Central memory CD8-positive, alpha-beta T cell (primary cell): ENCODE results near the gene CD69.

ENCODE experiments used
- ATAC-seq: fragments of 150-1000 bp; cut with Tn5 transposase; replicated peaks from 2 replicates; pipeline ENCODE4 v1.10.0; 2022; ENCODE audit warnings: mild to moderate bottlenecking, moderate FRiP score, moderate number of reproducible peaks; ENCODE audit not compliant: poor library complexity, severe bottlenecking; ENCODE audit errors: extremely low read depth
- DNase-seq, 2 donors: peaks; one replicate each; pipeline ENCODE4 v3.0.0; 2021; ENCODE audit warnings: low spot score in 2 of 2
- H3K27ac Mint-ChIP-seq: one replicate; pipeline ENCODE4 v1.8.0; 2022; ENCODE audit warnings: low read depth, mild to moderate bottlenecking, moderate library complexity, mixed read lengths
- H3K27me3 Mint-ChIP-seq: one replicate; pipeline ENCODE4 v1.8.0; 2022; ENCODE audit warnings: mixed read lengths
- H3K36me3 Mint-ChIP-seq: one replicate; pipeline ENCODE4 v1.8.0; 2022; ENCODE audit warnings: mild to moderate bottlenecking, moderate library complexity, mixed read lengths; ENCODE audit not compliant: insufficient read depth
- H3K4me1 Mint-ChIP-seq: one replicate; pipeline ENCODE4 v1.8.0; 2022; ENCODE audit warnings: mixed read lengths
- H3K4me3 Mint-ChIP-seq: one replicate; pipeline ENCODE4 v1.8.0; 2022; ENCODE audit warnings: mild to moderate bottlenecking, moderate library complexity, mixed read lengths
- H3K9me3 Mint-ChIP-seq: one replicate; pipeline ENCODE4 v1.8.0; 2022; ENCODE audit warnings: mixed read lengths

The CD69 gene

DNA sequence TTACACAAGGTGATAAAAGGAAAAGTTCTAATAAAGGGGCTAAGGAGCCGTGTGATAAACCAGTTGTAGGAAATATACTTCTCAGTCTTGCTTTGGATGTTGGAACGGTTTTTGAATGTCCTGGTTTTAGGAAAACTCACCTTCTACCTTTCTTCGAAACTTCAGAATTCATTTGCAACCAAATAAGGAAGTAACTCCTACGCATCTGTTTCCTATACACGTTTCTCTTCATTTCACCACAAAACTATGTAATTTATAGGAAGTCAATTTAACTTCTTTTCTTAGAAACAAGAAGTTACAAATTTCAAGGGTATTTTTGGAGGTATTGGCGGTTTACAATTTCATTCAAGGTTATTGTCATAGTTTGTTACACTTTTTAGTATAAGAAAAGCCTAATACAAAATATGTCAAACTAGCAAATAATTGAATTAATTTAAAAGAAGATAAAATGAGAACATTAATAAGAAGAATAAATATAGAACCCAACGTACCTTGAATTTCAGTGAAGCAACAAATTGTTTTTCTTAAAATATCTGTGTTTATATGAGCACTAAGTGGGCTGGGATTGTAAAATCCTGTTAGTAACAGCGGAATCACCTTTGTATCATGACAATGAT is 33.2 kb upstream of the CD69 start:
- Mint-ChIP-seq H3K4me1 (peaks cover 44% of the 10 kb centered on the region), H3K27me3 (peaks cover 12% of the 10 kb centered on the region), H3K9me3 (peaks cover 5% of the 10 kb centered on the region), H3K36me3 (no peaks in the 10 kb centered on the region), H3K4me3 (no peak overlapping the region), H3K27ac (no peak overlapping the region)
- no peak for DNase-seq
- no peak for ATAC-seq

GRCh38 chr12:9792961-9793617 is 32.4 kb upstream of the CD69 start:
- H3K4me3 Mint-ChIP-seq: no peak overlapping the region
- peaks cover 5% of the 10 kb centered on the region for H3K9me3 Mint-ChIP-seq
- no peaks in the 10 kb centered on the region for H3K36me3 Mint-ChIP-seq
- H3K27ac Mint-ChIP-seq: no peak overlapping the region
- H3K27me3 Mint-ChIP-seq: peaks cover 12% of the 10 kb centered on the region
- peaks cover 41% of the 10 kb centered on the region for H3K4me1 Mint-ChIP-seq
- DNase-seq (no peak), ATAC-seq (no peak)

GRCh38 chr12:9792185-9792900 is 31.6 kb upstream of the CD69 start:
- no peak overlapping the region for H3K27ac Mint-ChIP-seq
- H3K4me1 Mint-ChIP-seq: peaks cover 44% of the 10 kb centered on the region
- ATAC-seq (no peak), DNase-seq (no peak)
- H3K27me3 Mint-ChIP-seq: peaks cover 12% of the 10 kb centered on the region
- H3K9me3 Mint-ChIP-seq: peaks cover 5% of the 10 kb centered on the region
- H3K36me3 Mint-ChIP-seq: no peaks in the 10 kb centered on the region
- no peak overlapping the region for H3K4me3 Mint-ChIP-seq

GRCh38 chr12:9786726-9787717 is 26.3 kb upstream of the CD69 start:
- Mint-ChIP-seq H3K4me1 (peaks cover 22% of the 10 kb centered on the region), H3K9me3 (peaks cover 5% of the 10 kb centered on the region), H3K27ac (no peak overlapping the region), H3K27me3 (no peaks in the 10 kb centered on the region), H3K36me3 (no peaks in the 10 kb centered on the region), H3K4me3 (no peak overlapping the region)
- no peak for ATAC-seq
- no peak for DNase-seq

- no peak for DNase-seq
- Mint-ChIP-seq H3K4me1 (peaks cover 32% of the 10 kb centered on the region), H3K36me3 (no peaks in the 10 kb centered on the region), H3K27me3 (no peaks in the 10 kb centered on the region), H3K27ac (no peak overlapping the region), H3K4me3 (no peak overlapping the region), H3K9me3 (no peaks in the 10 kb centered on the region)
- ATAC-seq: no peak
Observed at GRCh38 chr12:9784816-9785215, 24.1 kb upstream of the CD69 start.

DNA sequence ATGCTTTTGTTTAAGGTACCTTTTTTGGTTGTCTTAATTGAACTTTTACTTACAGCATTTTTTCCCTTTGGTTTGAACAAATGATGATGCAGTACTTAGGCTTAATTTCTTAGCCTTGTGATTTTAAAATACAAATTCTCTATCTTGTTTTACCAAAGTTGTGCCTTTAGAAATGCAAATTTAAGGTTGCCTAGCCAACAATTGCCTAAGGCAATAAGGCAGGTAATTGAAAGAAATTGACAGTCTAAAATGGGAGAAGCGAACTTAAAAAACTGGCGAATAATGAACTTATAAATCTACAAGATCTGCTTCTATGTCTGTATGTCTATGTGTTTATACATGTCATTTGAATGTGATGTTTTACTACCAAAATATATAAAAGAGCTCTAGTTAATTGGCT is 23.6 kb upstream of the CD69 start:
- Mint-ChIP-seq H3K27ac (no peak overlapping the region), H3K36me3 (no peaks in the 10 kb centered on the region), H3K4me1 (peaks cover 37% of the 10 kb centered on the region), H3K9me3 (no peaks in the 10 kb centered on the region), H3K4me3 (no peak overlapping the region), H3K27me3 (no peaks in the 10 kb centered on the region)
- DNase-seq (no peak), ATAC-seq (no peak)

GRCh38 chr12:9782547-9783382 is 22.1 kb upstream of the CD69 start:
- DNase-seq (no peak), ATAC-seq (no peak)
- no peaks in the 10 kb centered on the region for H3K27me3 Mint-ChIP-seq
- no peak overlapping the region for H3K27ac Mint-ChIP-seq
- H3K4me3 Mint-ChIP-seq: no peak overlapping the region
- no peaks in the 10 kb centered on the region for H3K36me3 Mint-ChIP-seq
- no peaks in the 10 kb centered on the region for H3K9me3 Mint-ChIP-seq
- H3K4me1 Mint-ChIP-seq: peaks cover 41% of the 10 kb centered on the region

GRCh38 chr12:9781360-9781759 is 20.7 kb upstream of the CD69 start:
- no peaks in the 10 kb centered on the region for H3K36me3 Mint-ChIP-seq
- H3K4me1 Mint-ChIP-seq: peaks cover 41% of the 10 kb centered on the region
- H3K27ac Mint-ChIP-seq: no peak overlapping the region
- DNase-seq (no peak), ATAC-seq (no peak)
- no peak overlapping the region for H3K4me3 Mint-ChIP-seq
- no peaks in the 10 kb centered on the region for H3K27me3 Mint-ChIP-seq
- H3K9me3 Mint-ChIP-seq: no peaks in the 10 kb centered on the region

GRCh38 chr12:9779209-9779608 is 18.5 kb upstream of the CD69 start:
- peak overlapping the region; percentile 13 for H3K27ac Mint-ChIP-seq
- ATAC-seq (no peak), DNase-seq (no peak)
- H3K36me3 Mint-ChIP-seq: no peaks in the 10 kb centered on the region
- no peak overlapping the region for H3K4me3 Mint-ChIP-seq
- no peaks in the 10 kb centered on the region for H3K9me3 Mint-ChIP-seq
- peaks cover 62% of the 10 kb centered on the region for H3K4me1 Mint-ChIP-seq
- H3K27me3 Mint-ChIP-seq: no peaks in the 10 kb centered on the region

DNA sequence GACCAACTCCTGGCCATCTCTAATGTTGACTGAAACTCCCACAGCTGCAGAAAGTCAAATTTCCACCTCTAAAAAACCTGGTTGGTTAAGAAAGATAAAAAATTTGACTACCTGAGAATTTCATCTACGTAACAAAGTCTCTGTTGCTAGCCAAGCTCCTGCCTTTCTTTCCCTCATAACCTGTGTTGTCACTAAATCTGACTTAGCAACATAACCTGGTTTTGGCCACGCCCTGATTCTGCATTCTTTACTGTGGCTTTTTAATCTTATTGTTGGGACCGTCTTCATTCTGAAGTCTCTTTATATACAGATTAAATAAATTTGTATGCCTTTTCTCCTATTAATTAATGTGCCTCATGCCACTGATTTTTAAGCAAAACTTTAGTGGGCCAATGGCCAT is 16.1 kb upstream of the CD69 start:
- Mint-ChIP-seq H3K27ac (no peak overlapping the region), H3K4me1 (peaks cover 78% of the 10 kb centered on the region)

DNA sequence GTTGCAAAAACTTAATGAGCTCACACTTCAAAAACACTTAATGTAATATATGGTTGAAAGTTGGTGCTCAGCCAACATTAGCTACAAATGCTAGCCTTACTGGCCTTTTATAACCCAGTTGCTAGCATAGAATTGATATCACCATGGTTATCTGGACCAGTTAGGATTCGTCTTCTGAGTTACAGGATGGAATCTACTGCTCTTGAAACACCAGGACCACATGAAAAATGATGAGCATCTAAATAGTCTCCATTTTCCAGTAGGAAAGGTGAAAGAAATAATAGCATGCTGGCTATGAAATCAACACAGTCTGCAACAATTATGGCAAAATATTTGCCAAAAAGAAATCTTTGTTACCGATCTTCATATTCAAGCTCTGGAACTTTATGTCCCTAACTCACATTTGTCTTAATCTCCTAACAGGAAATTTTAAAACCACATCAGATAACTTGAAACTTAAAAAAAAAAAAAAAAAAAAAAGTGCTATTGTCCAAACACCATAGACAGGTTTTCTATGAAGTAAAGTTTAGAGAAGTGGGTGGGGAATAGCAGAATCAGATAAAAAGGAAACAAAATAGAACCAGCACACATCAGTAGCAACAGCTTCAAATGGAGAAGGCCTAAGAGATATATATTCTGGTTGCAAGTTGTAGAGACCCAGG is 12.6 kb upstream of the CD69 start:
- DNase-seq (no peak), ATAC-seq (peak; percentile 52)
- H3K27ac Mint-ChIP-seq: peak overlapping the region; percentile 48
- H3K4me1 Mint-ChIP-seq: peaks cover 77% of the 10 kb centered on the region
- no peaks in the 10 kb centered on the region for H3K27me3 Mint-ChIP-seq
- H3K36me3 Mint-ChIP-seq: peaks cover 2% of the 10 kb centered on the region
- H3K9me3 Mint-ChIP-seq: peaks cover 7% of the 10 kb centered on the region
- peak overlapping the region; percentile 10 for H3K4me3 Mint-ChIP-seq

More for the DNA sequence above, 16.1 kb upstream of the CD69 start:
- Mint-ChIP-seq H3K4me3 (no peak overlapping the region), H3K9me3 (peaks cover 5% of the 10 kb centered on the region), H3K36me3 (peaks cover 2% of the 10 kb centered on the region), H3K27me3 (no peaks in the 10 kb centered on the region)
- ATAC-seq (no peak), DNase-seq (no peak)
